ENCODE data around the gene SCAI.

DNA sequence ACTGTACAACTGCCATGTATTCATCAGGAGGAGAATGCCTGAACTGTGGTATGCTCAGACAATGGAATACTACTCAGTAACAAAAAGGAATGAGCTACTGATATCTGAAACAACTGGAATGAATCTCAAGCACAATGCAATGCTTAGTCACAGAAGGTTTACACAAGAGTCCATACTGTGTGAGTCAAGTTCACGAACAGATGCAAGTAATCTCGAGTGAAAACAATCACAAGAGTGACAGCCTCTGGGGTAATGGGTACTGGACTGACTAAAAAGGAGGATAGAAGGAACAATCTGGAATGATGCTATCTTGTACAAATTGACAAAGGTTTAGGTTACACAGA, 182.9 kb downstream of the SCAI start:
- TF ChIP-seq POLR2A (IDR thresholded peaks at IDR 0.05; ENCODE audit: low read depth, low read length): no peak
- TF ChIP-seq CEBPB (IDR thresholded peaks at IDR 0.05; ENCODE audit: low read depth, low read length): peak; percentile 77
- TF ChIP-seq, protein P1, sequence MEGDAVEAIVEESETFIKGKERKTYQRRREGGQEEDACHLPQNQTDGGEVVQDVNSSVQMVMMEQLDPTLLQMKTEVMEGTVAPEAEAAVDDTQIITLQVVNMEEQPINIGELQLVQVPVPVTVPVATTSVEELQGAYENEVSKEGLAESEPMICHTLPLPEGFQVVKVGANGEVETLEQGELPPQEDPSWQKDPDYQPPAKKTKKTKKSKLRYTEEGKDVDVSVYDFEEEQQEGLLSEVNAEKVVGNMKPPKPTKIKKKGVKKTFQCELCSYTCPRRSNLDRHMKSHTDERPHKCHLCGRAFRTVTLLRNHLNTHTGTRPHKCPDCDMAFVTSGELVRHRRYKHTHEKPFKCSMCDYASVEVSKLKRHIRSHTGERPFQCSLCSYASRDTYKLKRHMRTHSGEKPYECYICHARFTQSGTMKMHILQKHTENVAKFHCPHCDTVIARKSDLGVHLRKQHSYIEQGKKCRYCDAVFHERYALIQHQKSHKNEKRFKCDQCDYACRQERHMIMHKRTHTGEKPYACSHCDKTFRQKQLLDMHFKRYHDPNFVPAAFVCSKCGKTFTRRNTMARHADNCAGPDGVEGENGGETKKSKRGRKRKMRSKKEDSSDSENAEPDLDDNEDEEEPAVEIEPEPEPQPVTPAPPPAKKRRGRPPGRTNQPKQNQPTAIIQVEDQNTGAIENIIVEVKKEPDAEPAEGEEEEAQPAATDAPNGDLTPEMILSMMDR (conservative IDR thresholded peaks at IDR 0.05; ENCODE audit: low read depth, low read length): no peak
- TF ChIP-seq, protein P2, sequence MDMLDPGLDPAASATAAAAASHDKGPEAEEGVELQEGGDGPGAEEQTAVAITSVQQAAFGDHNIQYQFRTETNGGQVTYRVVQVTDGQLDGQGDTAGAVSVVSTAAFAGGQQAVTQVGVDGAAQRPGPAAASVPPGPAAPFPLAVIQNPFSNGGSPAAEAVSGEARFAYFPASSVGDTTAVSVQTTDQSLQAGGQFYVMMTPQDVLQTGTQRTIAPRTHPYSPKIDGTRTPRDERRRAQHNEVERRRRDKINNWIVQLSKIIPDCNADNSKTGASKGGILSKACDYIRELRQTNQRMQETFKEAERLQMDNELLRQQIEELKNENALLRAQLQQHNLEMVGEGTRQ (IDR thresholded peaks at IDR 0.05; ENCODE audit: low read depth, low read length): no peak
- no peak for TF ChIP-seq MAZ (IDR thresholded peaks at IDR 0.05; ENCODE audit: borderline replicate concordance, low read depth, low read length)
- no peak for TF ChIP-seq RFX5 (IDR thresholded peaks at IDR 0.05; ENCODE audit: low read depth, low read length)
- no peak for TF ChIP-seq ELK1 (IDR thresholded peaks at IDR 0.05; ENCODE audit: borderline replicate concordance, low read depth, low read length)
